Glomerular visceral epithelial cell (primary cell): ENCODE measurements around the gene LYST.
"Not testable (repeated sequence)": the region's sequence is repeated elsewhere in the genome, so short reads cannot be mapped to it uniquely, and the experiment has no call there.

Experiments used
- DNase-seq: peaks from one replicate; pipeline ENCODE4 v3.0.0-alpha.2; 2016; ENCODE audit errors: extremely low spot score

The LYST gene

GRCh38 chr1:235866205-235866912 lies at the start of gene LYST:
Gene LYST, minus strand, starts transcription at chr1:235866906. Its CDS starts 36,489 bp downstream, at chr1:235830417.
- DNase-seq, result peak; percentile 65

- DNase-seq, result not testable (repeated sequence)
Observed at GRCh38 chr1:235915489-235915888, 48.8 kb upstream of the LYST start.

GRCh38 chr1:235913311-235913710 lies 46.6 kb upstream of the LYST start:
- DNase-seq, result no peak

- DNase-seq, result peak; percentile 42
Observed at GRCh38 chr1:235911876-235912275, 45.2 kb upstream of the LYST start.

GRCh38 chr1:235911300-235911662 lies 44.6 kb upstream of the LYST start:
- DNase-seq, result no peak

- peak; percentile 98 for DNase-seq
Observed at GRCh38 chr1:235910357-235911299, 43.9 kb upstream of the LYST start.

- DNase-seq, result peak; percentile 95
Observed at GRCh38 chr1:235908742-235909520, 42.2 kb upstream of the LYST start.

- no peak for DNase-seq
Observed at GRCh38 chr1:235907897-235908240, 41.2 kb upstream of the LYST start.

- DNase-seq, result peak; percentile 79
Observed at GRCh38 chr1:235907187-235907896, 40.6 kb upstream of the LYST start.

- DNase-seq, result no peak
Observed at GRCh38 chr1:235906436-235906835, 39.7 kb upstream of the LYST start.

GRCh38 chr1:235903809-235904208 lies 37.1 kb upstream of the LYST start:
- not testable (repeated sequence) for DNase-seq

- peak; percentile 93 for DNase-seq
Observed at GRCh38 chr1:235902677-235903542, 36.2 kb upstream of the LYST start.

GRCh38 chr1:235901461-235901860 lies 34.8 kb upstream of the LYST start:
- DNase-seq, result no peak

GRCh38 chr1:235898126-235898525 lies 31.4 kb upstream of the LYST start:
- DNase-seq, result peak; percentile 62

GRCh38 chr1:235893840-235894239 lies 27.1 kb upstream of the LYST start:
- no peak for DNase-seq

GRCh38 chr1:235892734-235893413 lies 26.2 kb upstream of the LYST start:
- DNase-seq, result no peak

- DNase-seq, result no peak
Observed at GRCh38 chr1:235892202-235892601, 25.5 kb upstream of the LYST start.

GRCh38 chr1:235888119-235888643 lies 21.5 kb upstream of the LYST start:
- DNase-seq, result no peak

GRCh38 chr1:235887676-235888075 lies 21.0 kb upstream of the LYST start:
- no peak for DNase-seq
